Esophagus squamous epithelium (tissue), 4 donors: ENCODE results near the gene RALA.

ENCODE experiments used
- POLR2A ChIP-seq, 4 donors: fragments of 450-650 bp; IDR thresholded peaks; one replicate each; pipeline ENCODE4 v1.6.1; 2017; ENCODE audit warnings: antibody characterized with exemption in 4 of 4, mild to moderate bottlenecking in 4 of 4, moderate library complexity in 3 of 4
- TF ChIP-seq, protein P1 (sequence below), 6 experiments: fragments of 450-650 bp in 4 of 6; fragments of 200-600 bp in 2 of 6; sonication (generic) in 2 of 6; IDR thresholded peaks; one replicate each; pipeline ENCODE4 v1.5.1; 2016 to 2019; ENCODE audit warnings: antibody characterized with exemption in 6 of 6, mild to moderate bottlenecking in 4 of 6, moderate library complexity in 4 of 6

DNA sequence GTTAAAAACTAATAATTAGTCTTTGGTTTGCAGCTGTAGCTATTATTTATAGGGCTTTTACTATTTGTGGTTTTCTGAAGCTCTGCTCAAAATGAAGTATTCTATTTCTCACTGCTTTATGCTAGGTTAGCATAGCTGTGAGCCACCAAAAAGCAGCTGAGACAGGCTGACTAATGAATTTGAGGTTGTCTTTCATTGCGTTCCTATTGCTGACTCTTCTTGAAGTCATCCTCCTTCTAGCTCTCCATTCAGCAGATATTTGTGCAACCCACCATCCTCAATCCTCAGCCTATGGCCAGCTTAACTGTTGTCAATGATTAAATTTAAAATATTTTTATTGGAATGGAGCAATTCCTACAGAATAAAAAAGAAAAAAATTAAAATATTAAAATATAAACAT lies 2.1 kb upstream of the RALA start:
- TF ChIP-seq, protein P1, sequence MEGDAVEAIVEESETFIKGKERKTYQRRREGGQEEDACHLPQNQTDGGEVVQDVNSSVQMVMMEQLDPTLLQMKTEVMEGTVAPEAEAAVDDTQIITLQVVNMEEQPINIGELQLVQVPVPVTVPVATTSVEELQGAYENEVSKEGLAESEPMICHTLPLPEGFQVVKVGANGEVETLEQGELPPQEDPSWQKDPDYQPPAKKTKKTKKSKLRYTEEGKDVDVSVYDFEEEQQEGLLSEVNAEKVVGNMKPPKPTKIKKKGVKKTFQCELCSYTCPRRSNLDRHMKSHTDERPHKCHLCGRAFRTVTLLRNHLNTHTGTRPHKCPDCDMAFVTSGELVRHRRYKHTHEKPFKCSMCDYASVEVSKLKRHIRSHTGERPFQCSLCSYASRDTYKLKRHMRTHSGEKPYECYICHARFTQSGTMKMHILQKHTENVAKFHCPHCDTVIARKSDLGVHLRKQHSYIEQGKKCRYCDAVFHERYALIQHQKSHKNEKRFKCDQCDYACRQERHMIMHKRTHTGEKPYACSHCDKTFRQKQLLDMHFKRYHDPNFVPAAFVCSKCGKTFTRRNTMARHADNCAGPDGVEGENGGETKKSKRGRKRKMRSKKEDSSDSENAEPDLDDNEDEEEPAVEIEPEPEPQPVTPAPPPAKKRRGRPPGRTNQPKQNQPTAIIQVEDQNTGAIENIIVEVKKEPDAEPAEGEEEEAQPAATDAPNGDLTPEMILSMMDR (IDR thresholded peaks at IDR 0.05): no peak
- TF ChIP-seq POLR2A (IDR thresholded peaks at IDR 0.05): no peak
